22Rv1 (cell line): ENCODE results near the gene TMEM165.

Experiments
- H3K27ac ChIP-seq: fragments of 450-650 bp; 2 replicates; pipeline ENCODE4 v1.5.1; 2017
- CTCF ChIP-seq: fragments of 450-650 bp; IDR thresholded peaks from 2 replicates; pipeline ENCODE4 v1.5.1; 2017; ENCODE audit warnings: mild to moderate bottlenecking
- ZFX ChIP-seq: fragments of 450-650 bp; IDR thresholded peaks from 2 replicates; pipeline ENCODE4 v1.6.1; 2017; ENCODE audit warnings: antibody characterized with exemption, borderline replicate concordance

The TMEM165 gene

GRCh38 chr4:55444827-55445226 lies 49.1 kb downstream of the TMEM165 start:
- no peak overlapping the region for H3K27ac ChIP-seq
- TF ChIP-seq ZFX (no peak), CTCF (peak; percentile 35)

GRCh38 chr4:55445921-55446577 lies 50.3 kb downstream of the TMEM165 start:
- TF ChIP-seq CTCF: no peak
- no peak for TF ChIP-seq ZFX
- H3K27ac ChIP-seq: no peak overlapping the region

- no peak overlapping the region for H3K27ac ChIP-seq
- no peak for TF ChIP-seq ZFX
- no peak for TF ChIP-seq CTCF
Observed at GRCh38 chr4:55446578-55446922, 50.8 kb downstream of the TMEM165 start.

GRCh38 chr4:55447108-55447708 lies 51.5 kb downstream of the TMEM165 start:
- TF ChIP-seq CTCF (no peak), ZFX (no peak)
- H3K27ac ChIP-seq: no peak overlapping the region

- TF ChIP-seq CTCF (no peak), ZFX (no peak)
- H3K27ac ChIP-seq: no peak overlapping the region
Observed at GRCh38 chr4:55447831-55448230, 52.1 kb downstream of the TMEM165 start.

- TF ChIP-seq ZFX: no peak
- H3K27ac ChIP-seq: no peak overlapping the region
Observed at GRCh38 chr4:55450566-55450965, 54.8 kb downstream of the TMEM165 start.

- H3K27ac ChIP-seq: no peak overlapping the region
- no peak for TF ChIP-seq ZFX
- TF ChIP-seq CTCF: no peak
Observed at GRCh38 chr4:55458164-55458563, 62.4 kb downstream of the TMEM165 start.
